Activated CD4-positive, CD25-positive, alpha-beta regulatory T cell treated with anti-CD3 and anti-CD28 coated beads, Interleukin-2, amount 50 U/mL, for 16 hours (primary cell): ENCODE results near the gene EPB41L1.

ENCODE experiments used
- DNase-seq: peaks from one replicate; pipeline ENCODE4 v3.0.0-alpha.2; 2020; ENCODE audit warnings: low read depth, low spot score

Gene EPB41L1

DNA sequence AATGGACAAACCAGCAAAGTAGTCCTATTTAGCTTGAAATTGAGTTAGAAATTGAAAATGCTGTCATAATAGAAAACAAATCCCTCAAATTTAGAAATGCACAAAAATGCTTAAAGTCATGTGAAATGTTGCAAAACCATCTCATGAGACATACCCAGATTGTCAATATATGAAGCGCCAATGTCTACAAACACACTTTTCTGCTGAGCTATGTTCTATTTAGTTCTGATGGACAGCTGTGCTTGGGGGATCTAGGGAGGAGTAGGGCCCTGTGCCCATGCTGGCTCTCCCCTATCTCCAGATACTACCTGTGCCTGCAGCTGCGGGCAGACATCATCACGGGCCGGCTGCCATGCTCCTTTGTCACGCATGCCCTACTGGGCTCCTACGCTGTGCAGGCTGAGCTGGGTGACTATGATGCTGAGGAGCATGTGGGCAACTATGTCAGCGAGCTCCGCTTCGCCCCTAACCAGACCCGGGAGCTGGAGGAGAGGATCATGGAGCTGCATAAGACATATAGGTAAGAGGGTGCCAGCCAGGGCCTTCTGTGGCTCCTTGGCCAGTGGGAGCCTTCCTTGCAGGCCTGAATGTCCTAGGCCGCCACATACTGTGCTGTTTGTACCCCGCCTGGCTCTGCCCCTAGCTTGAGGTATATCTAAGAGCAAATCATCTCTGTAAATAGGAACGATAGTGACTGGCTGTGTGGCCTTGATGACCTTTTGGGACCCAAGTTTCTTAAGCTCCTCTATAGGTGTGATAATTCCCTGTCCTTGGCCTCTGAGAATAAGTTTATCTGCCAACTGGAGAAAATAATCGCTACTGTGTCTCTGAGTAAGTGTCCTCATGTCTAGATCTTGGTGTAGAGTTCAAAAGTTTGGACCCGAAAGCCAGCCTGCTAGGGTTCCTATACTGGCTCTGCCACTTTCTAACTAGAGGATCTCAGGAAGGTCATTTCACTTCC, 30.6 kb downstream of the EPB41L1 start:
- DNase-seq = no peak

DNA sequence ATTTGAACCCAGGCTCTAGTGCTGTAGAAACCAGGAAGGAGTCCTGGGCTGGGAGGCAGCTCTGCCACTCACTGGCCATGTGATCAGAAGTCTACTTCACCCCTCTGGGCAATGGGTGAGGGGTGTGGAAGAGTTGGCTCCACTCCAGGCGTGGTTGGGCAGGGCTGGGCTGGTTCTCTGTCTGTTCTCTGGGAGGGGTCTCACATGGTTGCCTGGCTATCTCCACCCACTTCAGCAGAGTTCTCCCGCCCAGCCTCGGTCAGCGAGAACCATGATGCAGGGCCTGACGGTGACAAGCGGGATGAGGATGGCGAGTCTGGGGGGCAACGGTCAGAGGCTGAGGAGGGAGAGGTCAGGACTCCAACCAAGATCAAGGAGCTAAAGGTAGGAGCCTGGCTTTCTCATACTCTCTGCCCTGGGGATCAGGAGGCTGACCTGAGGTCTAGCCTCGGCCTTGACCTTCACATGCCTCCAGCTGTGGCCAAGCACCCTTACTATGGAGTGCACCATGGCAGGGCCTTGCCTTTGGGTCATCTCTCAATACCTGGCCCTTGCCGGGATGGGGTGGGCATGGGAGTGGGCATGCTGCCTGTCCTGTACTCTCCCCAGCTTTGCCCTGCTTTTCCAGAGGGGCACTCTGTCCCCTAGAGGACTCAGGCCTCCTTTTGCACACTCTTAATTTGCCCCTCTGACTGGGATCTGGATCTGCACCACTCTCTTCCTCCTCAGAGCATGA, 39.6 kb downstream of the EPB41L1 start:
- DNase-seq = no peak

DNA sequence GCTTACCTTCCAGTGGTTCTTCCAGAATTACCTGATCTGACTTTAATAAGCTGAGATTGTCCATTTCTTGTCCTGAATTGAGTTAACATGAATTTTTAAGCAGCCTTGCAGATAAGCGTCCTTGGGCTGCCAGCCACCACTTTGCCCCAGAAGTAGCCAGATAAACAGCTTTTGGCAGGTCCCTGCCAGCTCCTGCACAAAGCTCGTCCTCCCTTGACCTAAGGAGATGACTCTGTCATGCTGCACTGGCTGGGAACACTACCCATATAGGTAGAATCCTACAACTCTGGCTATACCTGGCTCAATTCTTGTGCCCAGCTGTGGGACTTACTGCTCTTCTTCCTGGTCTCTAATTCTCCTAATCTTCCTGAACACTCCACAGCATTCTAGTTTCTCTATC, 42.1 kb downstream of the EPB41L1 start:
- DNase-seq = no peak

DNA sequence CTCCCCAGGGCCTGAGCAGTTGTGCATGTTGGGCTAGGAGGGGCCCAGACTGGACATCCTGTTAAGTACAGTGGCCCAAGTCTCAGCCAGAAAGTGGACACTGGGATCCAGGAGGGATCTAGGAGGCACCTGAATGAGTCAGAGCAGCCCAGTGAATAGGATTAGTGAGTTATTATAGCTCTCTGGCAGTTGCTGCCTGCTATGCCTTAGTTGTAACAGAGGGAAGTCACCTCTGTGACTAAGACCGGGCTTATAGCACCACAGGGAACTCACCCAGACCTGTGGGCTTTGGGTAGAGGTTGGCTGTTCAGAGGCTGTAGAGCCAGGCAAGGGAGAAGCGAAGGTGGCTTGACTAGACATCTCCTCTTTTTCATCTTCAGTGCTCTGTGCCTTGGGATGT, 42.7 kb downstream of the EPB41L1 start:
- DNase-seq = no peak

DNA sequence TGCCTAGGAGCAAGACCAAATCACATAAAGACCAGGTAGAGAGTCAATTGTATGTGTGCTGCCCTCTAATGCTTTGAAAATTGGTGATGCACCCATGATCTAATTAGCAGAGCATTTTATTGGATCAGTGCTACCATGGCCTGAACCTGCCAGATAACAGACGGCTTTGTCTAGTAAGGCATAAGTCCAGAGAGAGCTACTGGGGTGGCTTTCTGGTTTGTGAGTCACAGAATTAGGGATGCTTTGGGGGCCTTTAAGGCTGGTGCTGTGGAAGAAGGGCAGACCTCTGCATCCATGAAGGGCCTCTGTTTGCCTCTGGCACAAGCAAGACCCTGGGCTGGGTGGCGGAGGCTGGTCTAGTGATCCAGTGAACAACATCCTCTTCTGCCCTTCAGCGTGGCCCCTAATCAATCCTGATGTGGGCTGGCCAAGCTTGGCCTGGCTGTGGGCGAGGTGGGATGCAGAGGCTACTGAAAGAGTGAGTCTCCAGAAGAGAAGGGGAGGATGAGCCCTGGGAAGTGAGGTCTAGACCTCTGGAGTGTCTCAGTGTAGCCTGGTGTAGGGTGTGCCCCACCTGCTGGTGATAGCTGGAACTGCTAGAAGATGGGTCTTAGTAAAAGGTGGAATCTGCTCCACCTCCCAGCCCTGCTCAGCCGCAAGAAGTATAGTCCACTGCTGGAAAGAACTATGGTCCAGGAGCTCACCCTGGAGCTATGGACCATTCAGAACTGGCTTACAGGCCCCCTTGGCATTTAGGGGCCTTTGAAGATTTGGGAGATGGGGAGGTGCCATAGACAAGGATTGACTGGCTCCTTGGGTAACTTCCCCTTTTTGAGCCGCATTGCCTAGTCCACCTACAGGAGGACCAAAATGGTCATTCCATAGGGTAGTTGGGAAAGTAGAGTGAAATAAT, 45.1 kb downstream of the EPB41L1 start:
- DNase-seq = peak; percentile 46

DNA sequence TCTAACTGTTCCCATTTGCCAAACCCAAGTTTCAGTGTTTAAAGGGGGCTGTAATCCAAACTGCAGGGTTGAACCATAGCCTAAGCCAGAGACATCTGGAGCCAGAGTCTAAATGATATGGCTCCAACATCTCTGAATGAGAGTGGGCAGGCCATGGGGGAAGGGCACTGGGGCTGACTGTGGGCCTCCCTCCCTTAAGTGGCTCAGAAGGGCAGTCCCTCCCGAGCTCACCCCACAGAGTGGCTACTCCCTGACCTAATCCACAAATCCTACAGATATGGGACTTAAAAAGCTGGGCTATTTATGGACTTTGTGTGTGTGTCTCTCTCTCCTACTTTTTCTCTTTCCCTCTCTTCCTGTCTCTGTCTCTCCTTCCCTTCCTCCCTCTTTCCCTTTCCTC, 45.9 kb downstream of the EPB41L1 start:
- no peak for DNase-seq

DNA sequence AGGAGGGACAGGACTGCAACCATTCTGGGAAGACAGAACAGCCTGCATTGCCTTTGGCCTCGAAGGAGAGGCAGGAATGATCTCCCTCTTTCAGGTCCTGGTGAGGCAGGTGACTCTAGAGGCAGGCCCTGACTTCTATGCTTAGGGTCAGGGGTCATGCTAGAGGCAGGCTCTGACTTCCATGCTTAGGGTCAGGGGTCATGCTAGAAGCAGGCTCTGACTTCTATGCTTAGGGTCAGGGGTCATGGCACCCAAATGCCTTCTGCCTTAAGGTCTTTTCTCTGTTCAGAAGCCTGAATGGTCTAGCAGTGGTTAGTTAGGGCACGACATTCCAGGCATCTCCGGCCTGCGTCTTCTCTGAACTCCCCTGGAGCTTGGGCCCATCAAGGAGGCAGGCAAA, 46.7 kb downstream of the EPB41L1 start:
- DNase-seq = no peak

DNA sequence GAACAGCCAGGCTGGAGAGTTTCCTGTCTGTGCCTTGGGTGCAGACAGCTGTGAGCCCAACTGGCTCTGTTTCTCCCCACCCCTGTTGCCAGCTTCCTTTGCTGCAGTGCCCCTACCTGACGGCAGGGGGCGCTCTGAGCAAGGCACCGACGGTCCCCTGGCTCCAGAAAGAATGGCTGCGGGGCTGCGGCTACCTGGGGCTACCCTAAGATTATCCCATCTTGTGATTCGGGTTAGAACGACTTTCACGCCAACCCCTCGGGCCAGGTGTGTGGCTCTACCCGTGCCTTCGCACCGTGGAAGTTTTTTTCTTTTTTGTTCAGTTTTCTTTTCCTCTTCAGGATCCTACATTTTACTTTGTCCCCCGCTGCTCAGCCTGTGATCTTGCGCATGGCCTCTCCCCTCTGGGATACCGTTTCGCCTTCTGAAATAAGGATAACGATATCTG, 48.4 kb downstream of the EPB41L1 start:
- peak; percentile 62 for DNase-seq

DNA sequence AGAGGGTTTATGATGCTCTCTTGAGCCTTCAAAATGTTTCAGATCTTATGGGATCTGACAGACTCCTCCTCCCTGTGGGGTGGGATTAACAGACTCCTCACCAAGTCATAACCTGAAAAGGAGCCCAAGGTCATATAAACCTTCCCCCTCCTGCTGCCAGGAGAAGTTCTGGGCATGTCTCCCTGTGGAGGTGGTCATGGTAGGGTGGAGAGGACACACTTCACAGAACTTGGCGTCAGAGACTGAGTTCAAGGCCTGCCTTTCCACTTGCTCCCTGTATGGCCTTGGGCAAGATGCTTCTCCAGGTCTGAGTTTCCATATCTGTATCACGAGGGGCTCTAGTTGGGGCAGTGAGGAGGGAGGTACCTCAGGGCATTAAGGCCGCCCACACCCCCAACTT, 49.3 kb downstream of the EPB41L1 start:
- DNase-seq = no peak

DNA sequence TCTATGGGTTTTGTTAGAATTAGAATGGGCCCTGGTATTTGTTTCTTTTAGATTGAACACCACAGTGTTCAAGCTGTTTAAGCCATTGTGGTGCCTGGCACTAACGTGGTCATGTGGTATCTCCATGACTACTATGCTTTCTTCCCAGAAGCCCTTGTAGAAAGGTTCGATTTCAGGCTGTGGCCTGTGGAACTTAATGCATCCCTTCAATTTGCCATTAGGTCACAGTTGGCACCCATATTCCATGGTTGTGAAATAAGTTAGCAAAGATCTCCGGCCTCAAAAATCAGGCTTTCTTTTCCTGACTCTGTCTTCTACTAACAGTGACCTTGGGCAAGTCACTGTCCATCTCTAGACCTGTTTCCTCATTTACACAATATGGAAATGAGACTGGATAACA, 50.5 kb downstream of the EPB41L1 start:
- DNase-seq = no peak

DNA sequence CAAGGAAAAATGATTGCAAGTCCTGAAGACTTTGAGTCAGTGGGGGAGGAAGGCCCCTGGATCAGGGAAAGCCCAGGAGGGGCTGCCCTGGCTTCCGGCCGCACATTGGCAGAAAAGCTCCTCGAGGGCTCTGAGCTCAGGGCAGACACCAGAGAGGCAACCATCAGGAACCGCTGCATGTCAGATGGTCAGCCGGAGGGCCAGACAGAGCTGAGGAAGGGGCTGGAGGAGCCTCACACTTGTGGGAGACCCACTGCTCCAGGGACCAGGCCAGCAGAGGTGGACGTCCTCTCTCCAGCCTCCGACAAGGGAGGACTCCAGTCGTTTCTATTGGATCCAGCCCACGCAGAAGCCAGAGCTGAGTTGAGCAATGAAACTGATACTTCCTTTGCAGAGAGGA, 51.5 kb downstream of the EPB41L1 start:
- no peak for DNase-seq

DNA sequence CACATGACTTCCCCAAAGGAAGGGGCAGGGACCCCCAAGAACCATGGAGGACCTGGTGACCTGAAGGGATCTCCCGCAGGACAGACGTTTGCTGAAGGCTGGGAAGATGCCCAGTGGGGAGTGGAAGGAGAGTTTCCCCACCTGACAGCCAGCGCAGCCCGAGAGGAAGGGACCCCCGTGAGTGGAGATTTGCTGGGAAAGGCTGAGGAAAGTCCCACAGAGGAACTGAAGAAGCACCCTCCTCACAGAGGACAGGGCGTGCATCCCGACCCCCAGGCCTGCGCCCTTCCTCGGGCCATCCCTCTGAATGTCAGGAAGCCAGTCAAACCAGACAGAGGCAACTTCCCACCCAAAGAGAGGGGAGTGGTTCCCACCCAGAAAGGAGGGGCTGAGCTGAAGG, 52.1 kb downstream of the EPB41L1 start:
- no peak for DNase-seq

DNA sequence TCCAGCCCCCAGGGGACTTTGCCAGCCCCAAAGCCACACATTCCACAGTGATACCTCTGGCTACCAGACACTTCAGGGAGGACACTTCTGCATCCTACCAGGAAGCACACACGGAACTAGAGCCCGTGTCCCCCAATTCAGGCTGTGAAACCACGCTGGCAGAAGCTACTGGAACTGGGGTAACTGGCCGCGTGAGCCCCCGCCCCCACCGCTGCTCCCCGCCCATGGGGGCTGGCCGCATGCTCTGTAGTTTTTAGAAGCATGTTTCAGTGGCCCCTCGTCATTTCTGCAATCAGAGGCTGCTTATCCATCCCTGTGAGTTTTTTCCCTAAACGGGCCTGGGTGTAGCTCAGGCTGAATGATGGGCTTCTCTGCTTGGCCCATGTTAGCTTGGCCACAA, 53.1 kb downstream of the EPB41L1 start:
- DNase-seq = no peak

DNA sequence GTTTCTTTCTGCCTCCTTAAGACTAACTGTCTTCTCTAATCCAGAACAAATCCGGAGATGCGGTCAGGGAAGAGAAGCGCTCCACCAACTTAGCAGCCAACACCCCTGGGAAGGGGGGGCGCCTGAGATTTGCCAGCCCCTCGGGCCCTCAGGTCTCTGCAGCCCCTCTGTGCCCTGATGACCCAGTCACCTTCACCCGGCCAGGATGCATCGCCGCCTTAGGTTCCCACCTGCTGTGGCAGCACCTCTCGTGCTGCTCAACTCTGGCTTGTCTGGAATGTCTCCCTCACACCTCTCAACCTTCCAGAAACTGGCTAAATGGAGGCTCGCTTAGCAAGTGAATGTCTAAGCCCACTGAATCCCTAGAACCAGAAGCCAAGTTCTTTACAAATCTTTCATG, 53.7 kb downstream of the EPB41L1 start:
- DNase-seq = no peak

DNA sequence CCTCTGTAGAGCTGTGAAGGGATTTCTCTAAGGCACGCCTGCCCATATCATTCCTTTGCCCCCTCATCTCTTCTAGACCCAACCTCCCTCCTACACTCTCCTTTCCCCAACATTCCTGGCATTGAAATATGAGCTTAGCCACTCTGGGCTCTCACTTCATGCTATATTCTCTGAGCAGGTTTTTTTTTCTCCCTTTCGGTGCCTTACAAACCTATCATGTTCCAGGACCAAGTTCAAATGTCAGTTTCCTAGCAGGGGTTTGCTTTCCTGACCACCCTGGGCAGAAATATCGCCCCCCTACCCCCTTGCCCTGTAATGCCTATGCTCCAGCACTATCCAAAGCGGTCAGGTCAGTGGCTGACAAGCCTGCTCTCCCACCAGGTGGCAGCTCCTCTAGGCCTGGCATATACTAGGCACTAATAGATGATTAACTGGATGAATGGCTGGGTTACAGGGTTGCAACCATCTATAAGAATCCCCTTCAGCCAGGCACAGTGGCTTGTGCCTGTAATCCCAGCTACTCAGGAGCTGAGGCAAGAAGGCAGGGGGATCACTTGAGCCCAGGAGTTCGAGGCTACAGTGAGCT, 56.0 kb downstream of the EPB41L1 start:
- DNase-seq = no peak

DNA sequence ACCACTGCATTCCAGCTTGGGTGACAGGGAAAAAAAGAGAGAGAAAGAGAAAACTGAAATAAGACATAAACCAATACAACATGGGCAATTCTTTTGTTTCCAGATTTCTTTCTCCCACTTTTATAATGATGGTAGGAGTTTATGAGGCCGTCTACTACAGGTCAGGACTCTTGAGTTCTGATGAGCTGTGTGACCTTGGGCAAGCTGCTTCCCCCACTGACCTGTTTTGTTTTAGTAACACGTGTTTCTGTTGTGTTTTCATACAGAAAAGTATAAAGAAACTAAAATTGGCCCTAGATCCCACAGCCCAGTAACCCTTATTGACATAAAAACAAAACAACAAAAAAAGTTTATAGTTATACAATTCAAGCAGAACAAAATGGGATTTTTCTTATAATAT, 58.8 kb downstream of the EPB41L1 start:
- DNase-seq = no peak

DNA sequence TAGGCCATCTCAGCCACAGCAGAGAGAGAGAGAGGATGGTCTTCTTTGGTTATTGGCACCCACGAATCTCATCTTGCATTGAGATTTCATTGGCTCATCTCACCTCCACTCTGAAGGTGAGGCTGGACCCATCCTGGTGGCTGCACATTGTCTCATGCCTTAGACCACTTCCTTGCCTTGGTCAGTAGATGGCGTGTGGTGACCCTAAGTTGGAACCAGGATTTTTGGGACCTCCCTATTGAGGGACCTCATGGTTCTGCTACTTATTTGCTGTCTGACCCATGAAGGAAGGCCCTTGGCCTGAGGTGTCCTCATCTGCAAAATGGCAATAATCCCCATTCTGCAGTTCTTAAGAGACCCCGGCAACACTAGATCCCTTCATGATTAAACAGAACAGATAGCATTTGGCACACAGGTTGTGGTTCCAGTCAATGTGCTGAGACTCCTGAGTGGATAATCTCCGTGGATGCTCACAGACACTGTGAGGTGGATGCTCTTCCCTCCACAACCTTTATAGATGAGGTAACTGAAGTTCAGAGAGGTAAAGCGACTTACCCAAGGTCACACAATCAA, 60.2 kb downstream of the EPB41L1 start:
- DNase-seq = no peak

DNA sequence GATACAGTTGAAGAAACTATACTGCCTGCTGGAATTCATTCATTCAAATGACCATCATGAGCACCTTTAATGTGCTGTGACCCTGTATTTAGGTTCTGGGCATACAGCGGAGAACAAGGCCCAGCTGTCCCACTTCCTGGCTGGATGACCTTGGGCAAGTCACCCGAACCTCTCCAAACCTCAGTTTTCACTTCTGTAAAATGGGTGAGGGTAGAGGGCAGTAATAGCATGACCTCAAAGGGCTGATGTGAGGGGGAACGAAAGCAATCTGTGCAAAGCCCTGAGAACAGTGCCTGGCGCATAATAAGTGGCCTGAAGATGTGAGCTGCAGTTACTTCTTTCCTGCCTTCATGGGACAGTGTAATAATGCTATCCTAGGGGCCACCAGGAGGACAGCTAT, 61.2 kb downstream of the EPB41L1 start:
- DNase-seq = no peak

DNA sequence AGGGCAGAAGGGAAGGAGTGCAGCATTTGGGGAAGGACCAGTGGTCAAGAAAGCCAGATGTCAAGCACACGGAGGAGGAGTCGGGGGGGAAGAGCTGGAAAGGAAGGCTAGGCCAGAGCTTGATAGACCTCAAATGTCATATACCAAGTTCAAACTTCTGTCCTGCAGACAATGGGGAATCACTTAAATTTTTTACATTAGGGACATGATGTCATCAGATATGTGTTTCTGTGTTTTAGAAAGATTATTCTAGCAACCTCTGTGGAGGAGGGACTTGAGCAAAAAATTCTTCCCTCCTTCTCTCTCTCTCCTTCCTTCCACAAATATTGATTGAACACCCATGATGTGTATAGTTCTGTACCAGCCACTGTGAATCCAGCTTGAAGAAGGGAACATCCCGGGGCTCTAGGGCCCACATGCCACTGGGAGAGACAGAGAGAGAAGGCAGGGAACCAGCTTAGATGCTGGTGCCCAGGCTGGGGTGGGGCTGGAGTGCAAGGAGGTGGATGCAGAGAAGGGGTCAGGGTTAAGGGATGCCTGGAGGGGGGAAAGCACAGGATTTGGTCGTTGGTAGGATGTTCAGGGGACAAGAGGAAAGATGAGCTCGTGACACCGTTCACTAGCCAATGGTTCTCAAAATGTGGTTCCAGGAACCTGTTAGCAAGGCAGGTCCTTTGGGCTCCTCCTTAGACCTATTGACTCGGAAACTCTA, 61.9 kb downstream of the EPB41L1 start:
- DNase-seq = no peak

DNA sequence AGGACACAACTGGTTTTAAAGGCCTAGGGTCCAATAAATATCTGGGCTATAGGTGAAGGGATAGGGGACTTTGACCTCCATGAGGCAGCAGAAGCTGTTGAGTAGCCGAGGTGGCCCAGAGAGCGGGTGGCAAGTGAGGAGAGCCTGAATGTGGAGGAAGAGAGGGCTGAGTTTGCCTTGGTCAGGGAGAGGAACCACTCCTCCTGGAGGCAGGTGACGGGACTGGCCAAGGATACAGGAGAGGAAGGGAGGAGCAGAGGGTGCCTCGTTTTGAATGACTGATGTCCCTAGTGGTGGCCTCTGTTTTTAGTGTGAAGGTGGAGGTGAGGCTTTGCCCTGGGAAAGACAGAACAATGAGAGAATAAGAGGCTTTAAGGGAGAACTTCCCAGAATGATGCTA, 62.7 kb downstream of the EPB41L1 start:
- no peak for DNase-seq
